ENCODE results near the gene PRDM15.
A peak's percentile ranks its signal among the peaks of the same experiment; 100 is the strongest.

Gene PRDM15

GRCh38 chr21:41769933-41770332, 109.2 kb downstream of the PRDM15 start:
- H3K4me3 ChIP-seq (ENCODE audit: low read depth, low read length): no peak overlapping the region
- TF ChIP-seq, protein P1, sequence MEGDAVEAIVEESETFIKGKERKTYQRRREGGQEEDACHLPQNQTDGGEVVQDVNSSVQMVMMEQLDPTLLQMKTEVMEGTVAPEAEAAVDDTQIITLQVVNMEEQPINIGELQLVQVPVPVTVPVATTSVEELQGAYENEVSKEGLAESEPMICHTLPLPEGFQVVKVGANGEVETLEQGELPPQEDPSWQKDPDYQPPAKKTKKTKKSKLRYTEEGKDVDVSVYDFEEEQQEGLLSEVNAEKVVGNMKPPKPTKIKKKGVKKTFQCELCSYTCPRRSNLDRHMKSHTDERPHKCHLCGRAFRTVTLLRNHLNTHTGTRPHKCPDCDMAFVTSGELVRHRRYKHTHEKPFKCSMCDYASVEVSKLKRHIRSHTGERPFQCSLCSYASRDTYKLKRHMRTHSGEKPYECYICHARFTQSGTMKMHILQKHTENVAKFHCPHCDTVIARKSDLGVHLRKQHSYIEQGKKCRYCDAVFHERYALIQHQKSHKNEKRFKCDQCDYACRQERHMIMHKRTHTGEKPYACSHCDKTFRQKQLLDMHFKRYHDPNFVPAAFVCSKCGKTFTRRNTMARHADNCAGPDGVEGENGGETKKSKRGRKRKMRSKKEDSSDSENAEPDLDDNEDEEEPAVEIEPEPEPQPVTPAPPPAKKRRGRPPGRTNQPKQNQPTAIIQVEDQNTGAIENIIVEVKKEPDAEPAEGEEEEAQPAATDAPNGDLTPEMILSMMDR (conservative IDR thresholded peaks at IDR 0.05; ENCODE audit: low read depth, low read length): no peak
- no peak for DNase-seq (ENCODE audit: low read depth)

DNA sequence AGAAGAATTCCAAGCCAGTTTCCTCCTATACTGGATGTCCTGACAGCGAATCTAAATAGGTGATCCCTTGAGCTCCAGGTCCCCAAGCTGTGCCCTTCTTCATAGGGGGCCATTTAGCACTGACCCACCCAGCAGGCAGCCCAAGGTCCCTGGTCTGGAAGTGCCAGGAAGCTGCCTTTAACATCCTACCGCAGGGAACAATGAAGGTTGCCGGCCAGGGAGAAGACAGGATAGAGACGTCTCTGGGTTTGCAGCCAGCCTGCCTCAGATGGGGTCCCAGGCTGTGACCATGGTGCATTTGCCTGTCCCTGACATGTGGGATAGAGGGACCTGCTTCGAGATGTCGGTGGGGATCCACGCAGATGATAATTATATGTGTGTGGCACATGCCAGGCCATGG, 109.6 kb downstream of the PRDM15 start:
- TF ChIP-seq, protein P1 (conservative IDR thresholded peaks at IDR 0.05; ENCODE audit: low read depth, low read length): no peak
- DNase-seq (ENCODE audit: low read depth): no peak
- no peak overlapping the region for H3K4me3 ChIP-seq (ENCODE audit: low read depth, low read length)

GRCh38 chr21:41769111-41769510, 110.0 kb downstream of the PRDM15 start:
- H3K4me3 ChIP-seq (ENCODE audit: low read depth, low read length): no peak overlapping the region
- TF ChIP-seq, protein P1 (conservative IDR thresholded peaks at IDR 0.05; ENCODE audit: low read depth, low read length): no peak
- DNase-seq (ENCODE audit: low read depth): no peak

DNA sequence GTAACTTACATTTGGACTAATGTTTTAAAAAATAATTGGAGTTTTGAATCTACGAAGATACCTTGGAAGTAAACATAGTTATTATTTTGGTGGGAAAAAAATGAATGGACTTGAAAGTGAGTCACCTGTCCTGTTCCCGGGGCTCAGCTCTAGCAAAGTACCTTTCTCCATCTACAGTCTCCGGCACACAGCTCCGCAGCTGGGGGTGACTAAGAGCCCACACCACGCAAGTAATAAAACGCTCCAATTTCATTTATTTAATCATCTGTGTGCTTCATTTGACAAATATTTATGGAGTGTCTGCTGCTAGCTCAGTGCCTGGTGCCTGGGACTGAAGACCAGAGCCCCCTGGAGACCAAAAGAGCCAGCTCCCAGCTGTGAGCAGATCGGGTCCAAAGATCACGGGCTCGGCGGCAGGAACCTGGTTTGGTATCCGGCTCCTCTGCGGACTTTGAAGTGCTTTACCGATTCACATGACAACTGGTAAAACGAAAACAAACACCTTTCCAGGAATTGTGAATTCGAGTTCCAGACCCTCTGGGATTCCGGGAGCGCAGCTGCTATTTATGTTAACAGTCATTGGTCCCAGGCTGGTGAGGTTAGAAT, 110.6 kb downstream of the PRDM15 start:
- DNase-seq (ENCODE audit: low read depth): peak; percentile 44
- TF ChIP-seq, protein P1 (conservative IDR thresholded peaks at IDR 0.05; ENCODE audit: low read depth, low read length): peak; percentile 54

DNA sequence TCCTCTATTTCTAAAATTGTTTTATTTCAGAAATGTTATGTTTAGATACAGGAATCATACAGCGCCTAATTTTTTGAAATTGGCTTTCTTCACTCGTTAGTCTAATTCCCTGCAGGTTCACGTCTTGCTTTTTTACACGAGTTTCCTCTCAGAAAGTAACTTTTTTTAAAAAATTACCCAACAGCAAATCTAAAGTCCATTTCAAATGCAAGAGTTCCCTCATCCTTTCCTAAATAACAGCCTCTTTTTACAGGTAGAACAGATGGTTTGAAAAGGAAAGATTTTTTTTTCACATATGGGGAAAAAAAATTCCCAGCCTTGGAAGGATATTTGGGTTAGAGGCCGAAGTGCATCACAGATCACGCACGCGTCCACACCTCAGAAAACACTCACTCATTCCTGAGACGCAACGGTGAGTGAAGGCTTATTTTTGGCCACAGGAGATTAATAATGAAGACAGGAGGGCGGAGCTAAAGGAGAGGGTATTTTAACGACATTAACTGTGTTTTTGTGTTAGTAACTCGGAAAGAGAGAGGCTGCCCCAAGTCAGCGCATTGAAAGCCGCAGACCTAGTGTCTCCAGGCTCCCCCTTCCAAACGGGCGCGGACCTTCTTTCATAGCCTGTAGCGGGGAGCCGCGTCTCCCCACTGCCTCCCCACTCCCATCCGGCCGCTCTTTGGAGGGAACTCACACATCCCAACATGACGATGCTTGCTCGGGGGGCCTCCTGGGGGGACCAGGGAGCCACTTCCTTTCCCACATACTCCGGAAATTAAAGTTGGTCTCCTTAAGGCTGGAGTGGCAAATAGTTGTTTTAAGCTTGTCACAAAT, 111.3 kb downstream of the PRDM15 start:
- DNase-seq (ENCODE audit: low read depth): no peak

More for the DNA sequence above, 110.6 kb downstream of the PRDM15 start:
- peak overlapping the region; percentile 4 for H3K4me3 ChIP-seq (ENCODE audit: low read depth, low read length)

GRCh38 chr21:41766883-41767605, 112.1 kb downstream of the PRDM15 start, which contains the start of gene RIPK4:
RIPK4 (minus strand) TSS chr21:41767052; CDS start chr21:41767041, 11 bp downstream.
- TF ChIP-seq, protein P1 (conservative IDR thresholded peaks at IDR 0.05; ENCODE audit: low read depth, low read length): no peak

More for the DNA sequence above, 111.3 kb downstream of the PRDM15 start:
- no peak overlapping the region for H3K4me3 ChIP-seq (ENCODE audit: low read depth, low read length)
- TF ChIP-seq, protein P1 (conservative IDR thresholded peaks at IDR 0.05; ENCODE audit: low read depth, low read length): no peak

More at GRCh38 chr21:41766883-41767605, 112.1 kb downstream of the PRDM15 start, which contains the start of gene RIPK4:
- DNase-seq (ENCODE audit: low read depth): no peak
- H3K4me3 ChIP-seq (ENCODE audit: low read depth, low read length): peak within 1 kb of the TSS; percentile 14
